Prostate gland (tissue), 2 donors: ENCODE results near the gene TNNT2.

Experiments
- CTCF ChIP-seq, 4 experiments: fragments of 200-600 bp in 2 of 4; fragments of 450-650 bp in 2 of 4; sonication (generic) in 2 of 4; IDR thresholded peaks; 1 replicate in 3 of 4; 2 replicates in 1 of 4; pipeline ENCODE4 v1.5.1; 2016 to 2019; ENCODE audit warnings: antibody characterized with exemption in 4 of 4, mild to moderate bottlenecking in 2 of 4, moderate library complexity in 2 of 4
- POLR2A ChIP-seq: fragments of 450-650 bp; IDR thresholded peaks from one replicate; pipeline ENCODE4 v1.6.1; 2016; ENCODE audit warnings: antibody characterized with exemption, mild to moderate bottlenecking

- no peak for TF ChIP-seq CTCF (IDR thresholded peaks at IDR 0.05)
- peak; percentile 39 for TF ChIP-seq POLR2A
These were observed 19.5 kb upstream of the TNNT2 start for GRCh38 chr1:201396861-201397464.
